B cell (primary cell): ENCODE measurements around the gene UGT2A3.

Source experiments
- CTCF ChIP-seq: fragments of 200-600 bp; IDR thresholded peaks from one replicate; pipeline ENCODE4 v1.8.0; 2022; ENCODE audit warnings: antibody characterized with exemption, mild to moderate bottlenecking
- EZH2 ChIP-seq: IDR thresholded peaks from 2 replicates; pipeline ENCODE4 v1.6.1; 2012; ENCODE audit warnings: borderline replicate concordance, low read depth, mild to moderate bottlenecking, moderate library complexity, low read length; ENCODE audit not compliant: insufficient read depth, poor library complexity, severe bottlenecking

GRCh38 chr4:68997040-68997439, 45.4 kb upstream of the UGT2A3 start:
- no peak for TF ChIP-seq CTCF
- TF ChIP-seq EZH2, result no peak
